ENCODE data around the gene ALOX5.

The ALOX5 gene

GRCh38 chr10:45437587-45438465 is 63.8 kb downstream of the ALOX5 start:
- in situ Hi-C loops (cut with MboI; ENCODE audit: low sequenced_read_pairs, unreplicated experiment), result no loop called here
- TF ChIP-seq, protein P1, sequence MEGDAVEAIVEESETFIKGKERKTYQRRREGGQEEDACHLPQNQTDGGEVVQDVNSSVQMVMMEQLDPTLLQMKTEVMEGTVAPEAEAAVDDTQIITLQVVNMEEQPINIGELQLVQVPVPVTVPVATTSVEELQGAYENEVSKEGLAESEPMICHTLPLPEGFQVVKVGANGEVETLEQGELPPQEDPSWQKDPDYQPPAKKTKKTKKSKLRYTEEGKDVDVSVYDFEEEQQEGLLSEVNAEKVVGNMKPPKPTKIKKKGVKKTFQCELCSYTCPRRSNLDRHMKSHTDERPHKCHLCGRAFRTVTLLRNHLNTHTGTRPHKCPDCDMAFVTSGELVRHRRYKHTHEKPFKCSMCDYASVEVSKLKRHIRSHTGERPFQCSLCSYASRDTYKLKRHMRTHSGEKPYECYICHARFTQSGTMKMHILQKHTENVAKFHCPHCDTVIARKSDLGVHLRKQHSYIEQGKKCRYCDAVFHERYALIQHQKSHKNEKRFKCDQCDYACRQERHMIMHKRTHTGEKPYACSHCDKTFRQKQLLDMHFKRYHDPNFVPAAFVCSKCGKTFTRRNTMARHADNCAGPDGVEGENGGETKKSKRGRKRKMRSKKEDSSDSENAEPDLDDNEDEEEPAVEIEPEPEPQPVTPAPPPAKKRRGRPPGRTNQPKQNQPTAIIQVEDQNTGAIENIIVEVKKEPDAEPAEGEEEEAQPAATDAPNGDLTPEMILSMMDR (IDR thresholded peaks at IDR 0.05; ENCODE audit: borderline replicate concordance, control extremely low read depth, extremely low read depth, insufficient read depth, missing control alignments), result no peak
- DNase-seq (ENCODE audit: low spot score), result no peak

GRCh38 chr10:45438466-45439090 is 64.6 kb downstream of the ALOX5 start:
- in situ Hi-C loops (cut with MboI; ENCODE audit: low sequenced_read_pairs, unreplicated experiment), result no loop called here
- DNase-seq (ENCODE audit: low spot score), result no peak
- TF ChIP-seq, protein P1 (IDR thresholded peaks at IDR 0.05; ENCODE audit: borderline replicate concordance, control extremely low read depth, extremely low read depth, insufficient read depth, missing control alignments), result no peak

DNA sequence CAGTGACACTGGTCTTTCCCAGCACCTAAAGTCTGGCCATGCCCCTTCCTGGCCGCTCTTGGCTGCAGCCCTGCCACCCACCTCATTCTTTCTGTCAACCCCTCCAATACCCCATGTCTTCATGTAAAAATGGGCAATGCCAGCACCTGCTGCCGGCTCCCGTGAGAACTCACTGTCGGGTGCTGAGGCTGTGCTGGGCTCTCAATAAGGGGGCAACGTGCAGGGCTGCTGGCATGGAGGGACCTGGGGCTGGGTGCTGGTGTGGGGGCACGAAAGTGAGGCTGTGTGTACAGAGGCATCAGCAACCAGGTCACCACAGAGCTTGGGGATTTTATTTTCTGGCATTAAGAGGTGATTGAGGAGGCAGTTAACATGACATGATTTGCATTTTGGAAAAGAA is 65.3 kb downstream of the ALOX5 start:
- TF ChIP-seq, protein P1 (IDR thresholded peaks at IDR 0.05; ENCODE audit: borderline replicate concordance, control extremely low read depth, extremely low read depth, insufficient read depth, missing control alignments), result no peak
- in situ Hi-C loops (cut with MboI; ENCODE audit: low sequenced_read_pairs, unreplicated experiment), result no loop called here
- DNase-seq (ENCODE audit: low spot score), result no peak

GRCh38 chr10:45439873-45440272 is 65.9 kb downstream of the ALOX5 start:
- DNase-seq (ENCODE audit: low spot score), result no peak
- in situ Hi-C loops (cut with MboI; ENCODE audit: low sequenced_read_pairs, unreplicated experiment), result no loop called here
- TF ChIP-seq, protein P1 (IDR thresholded peaks at IDR 0.05; ENCODE audit: borderline replicate concordance, control extremely low read depth, extremely low read depth, insufficient read depth, missing control alignments), result no peak

DNA sequence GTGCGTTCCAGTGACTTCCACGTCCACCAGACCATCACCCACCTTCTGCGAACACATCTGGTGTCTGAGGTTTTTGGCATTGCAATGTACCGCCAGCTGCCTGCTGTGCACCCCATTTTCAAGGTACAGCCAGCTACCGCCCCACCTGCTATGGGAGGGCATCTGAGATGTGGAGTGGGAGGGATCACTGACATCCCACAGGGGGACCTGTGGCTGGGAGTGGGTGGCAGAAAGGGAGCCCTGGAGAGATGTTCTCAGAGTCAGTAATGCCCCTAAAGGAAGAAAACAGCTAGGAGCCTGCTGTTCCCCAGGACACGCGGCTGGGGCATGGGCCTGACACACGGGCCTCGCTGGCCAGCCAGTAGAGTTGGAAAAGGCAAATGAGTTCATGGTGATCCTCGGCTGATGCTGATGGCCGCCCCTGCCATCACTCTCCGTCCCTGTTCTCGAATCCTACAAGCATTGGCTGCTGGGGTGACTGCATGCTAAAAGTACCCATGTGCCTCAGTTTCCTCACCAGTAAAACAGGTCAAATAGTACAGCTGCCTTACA is 66.6 kb downstream of the ALOX5 start:
- TF ChIP-seq, protein P1 (IDR thresholded peaks at IDR 0.05; ENCODE audit: borderline replicate concordance, control extremely low read depth, extremely low read depth, insufficient read depth, missing control alignments), result no peak
- in situ Hi-C loops (cut with MboI; ENCODE audit: low sequenced_read_pairs, unreplicated experiment), result no loop called here
- no peak for DNase-seq (ENCODE audit: low spot score)

GRCh38 chr10:45441239-45442190 is 67.5 kb downstream of the ALOX5 start:
- in situ Hi-C loops (cut with MboI; ENCODE audit: low sequenced_read_pairs, unreplicated experiment), result no loop called here
- TF ChIP-seq, protein P1 (IDR thresholded peaks at IDR 0.05; ENCODE audit: borderline replicate concordance, control extremely low read depth, extremely low read depth, insufficient read depth, missing control alignments), result no peak
- DNase-seq (ENCODE audit: low spot score), result no peak

All from GM13976 (cell line).